ENCODE data around the gene IL1RL2.

- TF ChIP-seq CTCF (IDR thresholded peaks at IDR 0.05) (no peak), NFATC4 (CRISPR knock-in tag; IDR thresholded peaks at IDR 0.05) (no peak), ZNF232 (CRISPR knock-in tag; IDR thresholded peaks at IDR 0.05) (no peak), ZNF416 (CRISPR knock-in tag; IDR thresholded peaks at IDR 0.05) (no peak), ATF6 (CRISPR knock-in tag; IDR thresholded peaks at IDR 0.05) (no peak), ATF2 (CRISPR knock-in tag; IDR thresholded peaks at IDR 0.05; ENCODE audit: borderline replicate concordance, low read depth) (no peak), CBFB (CRISPR knock-in tag; IDR thresholded peaks at IDR 0.05; ENCODE audit: low read depth) (no peak), NFE2L1 (CRISPR knock-in tag; IDR thresholded peaks at IDR 0.05) (no peak), HMGXB4 (CRISPR knock-in tag; IDR thresholded peaks at IDR 0.05) (no peak)
Observed at GRCh38 chr2:102284611-102285010, 97.8 kb downstream of the IL1RL2 start.
